ENCODE data around the gene GAS2. TPM values are rescaled to one million over a fixed set of nuclear protein-coding genes. Genes with fewer than 3 reads are reported as not detected.

Gene GAS2
- total and polyA plus RNA-seq, 9 of the 15 experiments (the other 6 are each of a cell fraction or from before 2014, with no cell fraction given), result 0.77 to 1.9 (median 1.1) TPM

- Histone ChIP-seq H3K79me2 (ENCODE audit: control insufficient read depth, insufficient read depth, low read length) (peaks cover 21% of the 10 kb centered on the region), H3K27ac (ENCODE audit: extremely low read depth, low read depth, low read length) (no peak overlapping the region), H3K4me2 (ENCODE audit: insufficient read depth, low read length) (peak overlapping the region; percentile 52), H4K20me1 (replicated peaks; ENCODE audit: control insufficient read depth, insufficient read depth, low read length) (no peaks in the 10 kb centered on the region), H2AFZ (ENCODE audit: low read depth, low read length) (peak overlapping the region; percentile 66; the same call in 1 of the 2 replicates), H3K9ac (ENCODE audit: insufficient read depth in 1 of 2, low read depth in 2 of 2, low read length in 2 of 2) (no peak overlapping the region), H3K9me3 (replicated peaks; ENCODE audit: control insufficient read depth, insufficient read depth, low read depth, low read length) (no peaks in the 10 kb centered on the region), H3K36me3 (ENCODE audit: control insufficient read depth, insufficient read depth, low read length) (peaks cover 15% of the 10 kb centered on the region; the same call in 2 of the 3 replicates), H3K27me3 (ENCODE audit: control insufficient read depth in 2 of 2, insufficient read depth in 2 of 2, low read length in 2 of 2) (no peaks in the 10 kb centered on the region), H3K4me1 (replicated peaks in 1 of 2; ENCODE audit: control insufficient read depth in 2 of 2, insufficient read depth in 2 of 2, low read length in 2 of 2) (peaks cover 0 to 7% of the 10 kb centered on the region in 2 experiments; a peak in 2 of 5 replicates), H3K9me1 (ENCODE audit: control insufficient read depth, insufficient read depth, low read length) (no peaks in the 10 kb centered on the region), H3K4me3 (no peak overlapping the region)
- DNase-seq (ENCODE audit: extremely low read depth in 1 of 4, low spot score in 3 of 4) (no peak), FAIRE-seq (no peak), ATAC-seq (no peak)
- intact Hi-C loops (cut with micrococcal nuclease), result no loop called here
- ChIA-PET CTCF (ENCODE audit: low intra/inter-chr PET ratio) (interaction anchor here (0.7 kb wide), 1 partner anchor 555 kb away, joined by 3 read pairs; no protein-coding TSS in a partner anchor), POLR2A (interaction anchor here (0.6 to 1.4 kb wide), 4 partner anchors 8 to 254 kb away, joined by 3 to 7 read pairs (median 4); no protein-coding TSS in a partner anchor)
- TF ChIP-seq MNT (conservative IDR thresholded peaks at IDR 0.05), result 0 out of 4 replicates have a peak, but pooled peaks of 1 of the 2 experiments have one; percentile 16
- TF ChIP-seq PRPF4 (IDR thresholded peaks at IDR 0.05; ENCODE audit: insufficient read depth, low read depth, low read length, poor library complexity, severe bottlenecking), result no peak
- TF ChIP-seq SNRNP70 (optimal IDR thresholded peaks at IDR 0.05; ENCODE audit: low read depth, low read length), result no peak
- TF ChIP-seq RREB1 (CRISPR knock-in tag; IDR thresholded peaks at IDR 0.05), result peak; percentile 22; the same call in 1 of the 2 replicates
- TF ChIP-seq CTBP1 (IDR thresholded peaks at IDR 0.05; ENCODE audit: borderline replicate concordance), result 0 out of 2 replicates have a peak, but pooled peaks have one; percentile 47
- peak in 1 of 2 experiments; percentile 7; a peak in 1 of 4 replicates for TF ChIP-seq KDM1A (IDR thresholded peaks at IDR 0.05)
- 0% methylated on average over 4 of the region's 4 CpGs for WGBS (ENCODE audit: insufficient coverage, low coverage, missing lambda C conversion rate)
- BruUV-seq (replicated peaks), result no TSS peak
- in situ Hi-C loops (cut with MboI), result no loop called here
Measured at GRCh38 chr11:22830082-22830414, 163.6 kb downstream of the GAS2 start.

Data from K562 (cell line).